T-helper 2 cell treated with Interferon-gamma antibody and Interleukin-4, amounts not matched to agents 5 μg/mL and 100 μg/mL, for 36 hours (primary cell): ENCODE data around the gene ITGA1.

ENCODE experiments used
- DNase-seq: peaks from one replicate; pipeline ENCODE4 v3.0.0; 2021; ENCODE audit warnings: low spot score
- H3K27ac Mint-ChIP-seq: one replicate; pipeline ENCODE4 v1.8.0; 2021; ENCODE audit warnings: mild to moderate bottlenecking, mixed read lengths
- H3K27me3 Mint-ChIP-seq: one replicate; pipeline ENCODE4 v1.8.0; 2021; ENCODE audit warnings: low read depth, mixed read lengths
- H3K36me3 Mint-ChIP-seq: one replicate; pipeline ENCODE4 v1.8.0; 2021; ENCODE audit warnings: low read depth, mixed read lengths
- H3K4me1 Mint-ChIP-seq: one replicate; pipeline ENCODE4 v1.8.0; 2021; ENCODE audit warnings: low read depth, mixed read lengths
- H3K4me3 Mint-ChIP-seq: one replicate; pipeline ENCODE4 v1.8.0; 2022; ENCODE audit warnings: mild to moderate bottlenecking, moderate library complexity, mixed read lengths
- H3K9me3 Mint-ChIP-seq: one replicate; pipeline ENCODE4 v1.8.0; 2021; ENCODE audit warnings: mixed read lengths

Gene ITGA1

DNA sequence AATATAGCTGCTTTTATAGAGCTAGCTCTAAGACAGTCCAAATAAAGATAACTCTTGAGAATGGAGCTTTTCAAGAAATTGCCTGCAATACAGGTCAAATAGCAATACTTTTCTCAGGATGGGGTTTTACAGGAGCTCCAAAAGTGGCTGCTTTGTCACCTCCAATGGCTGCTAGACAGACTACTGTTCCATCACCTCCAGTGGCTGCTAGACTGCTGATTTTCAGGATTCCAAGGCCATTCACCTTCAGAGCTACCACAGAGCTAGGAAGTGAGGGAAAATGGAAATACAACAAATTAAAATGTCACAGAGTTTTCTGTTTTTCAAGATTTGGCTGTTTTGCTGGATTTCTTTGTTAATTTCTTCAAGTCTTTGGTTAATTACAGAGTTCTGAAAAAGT, 8.5 kb upstream of the ITGA1 start:
- Mint-ChIP-seq H3K27ac (no peak overlapping the region), H3K4me3 (no peak overlapping the region), H3K36me3 (peaks cover 5% of the 10 kb centered on the region), H3K27me3 (peaks cover 13% of the 10 kb centered on the region), H3K4me1 (peaks cover 17% of the 10 kb centered on the region), H3K9me3 (no peaks in the 10 kb centered on the region)
- no peak for DNase-seq

GRCh38 chr5:52783226-52783959, 4.3 kb upstream of the ITGA1 start:
- peaks cover 31% of the 10 kb centered on the region for H3K27me3 Mint-ChIP-seq
- DNase-seq, result no peak
- H3K36me3 Mint-ChIP-seq, result no peaks in the 10 kb centered on the region
- peaks cover 11% of the 10 kb centered on the region for H3K4me1 Mint-ChIP-seq
- no peaks in the 10 kb centered on the region for H3K9me3 Mint-ChIP-seq
- H3K4me3 Mint-ChIP-seq, result no peak overlapping the region
- H3K27ac Mint-ChIP-seq, result no peak overlapping the region

- H3K27me3 Mint-ChIP-seq, result peaks cover 44% of the 10 kb centered on the region
- H3K36me3 Mint-ChIP-seq, result no peaks in the 10 kb centered on the region
- no peak overlapping the region for H3K27ac Mint-ChIP-seq
- H3K4me1 Mint-ChIP-seq, result peaks cover 14% of the 10 kb centered on the region
- no peaks in the 10 kb centered on the region for H3K9me3 Mint-ChIP-seq
- DNase-seq, result no peak
- H3K4me3 Mint-ChIP-seq, result no peak overlapping the region
Measured at GRCh38 chr5:52784737-52785136, 3.0 kb upstream of the ITGA1 start.

- peaks cover 21% of the 10 kb centered on the region for H3K4me1 Mint-ChIP-seq
- H3K27me3 Mint-ChIP-seq, result peaks cover 49% of the 10 kb centered on the region
- no peak for DNase-seq
- H3K36me3 Mint-ChIP-seq, result no peaks in the 10 kb centered on the region
- no peaks in the 10 kb centered on the region for H3K9me3 Mint-ChIP-seq
- no peak overlapping the region for H3K4me3 Mint-ChIP-seq
- H3K27ac Mint-ChIP-seq, result no peak overlapping the region
Measured at GRCh38 chr5:52786391-52786790, 1.3 kb upstream of the ITGA1 start.

GRCh38 chr5:52786949-52787599, 642 bp upstream of the ITGA1 start:
- H3K36me3 Mint-ChIP-seq, result no peaks in the 10 kb centered on the region
- peak overlapping the region; percentile 83 for H3K4me3 Mint-ChIP-seq
- no peak overlapping the region for H3K27ac Mint-ChIP-seq
- peaks cover 21% of the 10 kb centered on the region for H3K4me1 Mint-ChIP-seq
- H3K9me3 Mint-ChIP-seq, result no peaks in the 10 kb centered on the region
- no peak for DNase-seq
- H3K27me3 Mint-ChIP-seq, result peaks cover 45% of the 10 kb centered on the region

- Mint-ChIP-seq H3K27ac (no peak overlapping the region), H3K4me1 (peaks cover 18% of the 10 kb centered on the region), H3K27me3 (peaks cover 49% of the 10 kb centered on the region), H3K9me3 (no peaks in the 10 kb centered on the region), H3K4me3 (peak overlapping the region; percentile 83), H3K36me3 (no peaks in the 10 kb centered on the region)
- no peak for DNase-seq
Measured at GRCh38 chr5:52788505-52788821, 747 bp downstream of the ITGA1 start.

- no peak for DNase-seq
- no peak overlapping the region for H3K4me3 Mint-ChIP-seq
- no peak overlapping the region for H3K27ac Mint-ChIP-seq
- peaks cover 17% of the 10 kb centered on the region for H3K4me1 Mint-ChIP-seq
- no peaks in the 10 kb centered on the region for H3K36me3 Mint-ChIP-seq
- peaks cover 50% of the 10 kb centered on the region for H3K27me3 Mint-ChIP-seq
- no peaks in the 10 kb centered on the region for H3K9me3 Mint-ChIP-seq
Measured at GRCh38 chr5:52789378-52789777, 1.7 kb downstream of the ITGA1 start.

DNA sequence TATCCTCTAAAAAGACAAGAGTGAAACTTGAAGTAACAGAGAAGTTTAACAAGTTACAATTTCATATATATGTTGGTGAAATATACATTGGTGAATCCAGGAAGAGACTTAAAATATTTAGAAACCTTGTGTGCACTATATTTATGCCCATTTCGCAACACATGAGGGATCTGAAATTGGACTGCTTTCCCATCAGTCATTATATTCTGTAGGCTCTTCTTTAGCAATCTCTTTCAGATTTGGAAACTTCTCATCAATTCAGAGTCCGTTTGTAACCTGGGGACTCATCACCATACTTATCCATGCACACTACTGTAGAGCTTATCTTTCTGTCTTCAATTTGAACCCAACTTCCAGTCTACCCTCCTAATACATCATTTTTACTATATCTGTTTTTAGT, 2.1 kb downstream of the ITGA1 start:
- Mint-ChIP-seq H3K27me3 (peaks cover 52% of the 10 kb centered on the region), H3K4me3 (no peak overlapping the region), H3K36me3 (no peaks in the 10 kb centered on the region)

DNA sequence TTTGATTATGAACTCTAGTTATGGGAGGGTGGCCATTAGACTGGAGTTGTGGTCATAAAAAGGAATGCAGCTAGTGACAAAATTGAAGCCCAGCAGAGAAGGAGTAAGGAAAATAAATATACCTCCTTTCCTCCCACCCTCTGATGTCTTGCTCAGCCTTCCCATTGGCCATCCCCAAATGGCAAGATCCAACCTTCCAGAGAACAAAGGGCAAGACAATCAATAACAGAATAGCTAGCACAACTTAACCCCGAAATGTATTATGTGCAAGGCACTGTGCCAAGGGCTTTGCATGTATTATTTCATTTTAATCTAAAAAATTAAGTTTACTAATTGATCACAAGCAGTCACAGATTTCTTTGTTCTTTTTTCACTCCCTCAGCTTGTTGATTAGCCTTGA, 3.6 kb downstream of the ITGA1 start:
- peaks cover 17% of the 10 kb centered on the region for H3K4me1 Mint-ChIP-seq
- H3K4me3 Mint-ChIP-seq, result no peak overlapping the region
- no peaks in the 10 kb centered on the region for H3K9me3 Mint-ChIP-seq
- no peak for DNase-seq
- no peaks in the 10 kb centered on the region for H3K36me3 Mint-ChIP-seq
- H3K27me3 Mint-ChIP-seq, result peaks cover 48% of the 10 kb centered on the region
- no peak overlapping the region for H3K27ac Mint-ChIP-seq

More for the DNA sequence above, 2.1 kb downstream of the ITGA1 start:
- no peak overlapping the region for H3K27ac Mint-ChIP-seq
- peaks cover 17% of the 10 kb centered on the region for H3K4me1 Mint-ChIP-seq
- no peaks in the 10 kb centered on the region for H3K9me3 Mint-ChIP-seq
- no peak for DNase-seq

DNA sequence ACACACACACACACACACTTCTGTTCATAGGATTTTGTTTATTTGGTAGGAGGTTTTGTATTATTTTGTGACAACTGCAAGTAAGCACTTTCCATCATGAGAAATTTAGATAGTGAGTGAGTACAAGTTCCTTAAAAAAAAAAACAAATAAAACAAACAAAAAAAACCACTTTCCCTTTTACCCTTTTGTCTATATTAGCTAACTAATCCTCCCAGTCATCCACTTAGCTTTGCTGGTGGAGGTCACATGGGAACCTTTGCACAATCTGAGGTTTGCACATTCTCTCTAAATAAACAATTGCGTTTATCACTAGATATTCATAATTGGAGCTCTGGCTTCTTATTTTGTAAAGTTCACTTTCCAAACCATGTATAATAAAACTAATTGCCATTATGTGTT, 6.8 kb downstream of the ITGA1 start:
- H3K4me1 Mint-ChIP-seq, result peaks cover 27% of the 10 kb centered on the region

GRCh38 chr5:52796031-52796430, 8.3 kb downstream of the ITGA1 start:
- Mint-ChIP-seq H3K27me3 (peaks cover 19% of the 10 kb centered on the region), H3K9me3 (no peaks in the 10 kb centered on the region), H3K4me3 (no peak overlapping the region), H3K27ac (no peak overlapping the region), H3K36me3 (peaks cover 10% of the 10 kb centered on the region), H3K4me1 (peaks cover 25% of the 10 kb centered on the region)
- no peak for DNase-seq

More for the DNA sequence above, 6.8 kb downstream of the ITGA1 start:
- H3K27me3 Mint-ChIP-seq, result peaks cover 30% of the 10 kb centered on the region
- H3K4me3 Mint-ChIP-seq, result no peak overlapping the region
- no peak overlapping the region for H3K27ac Mint-ChIP-seq
- H3K9me3 Mint-ChIP-seq, result no peaks in the 10 kb centered on the region
- no peak for DNase-seq
- H3K36me3 Mint-ChIP-seq, result no peaks in the 10 kb centered on the region

- Mint-ChIP-seq H3K27ac (no peak overlapping the region), H3K4me1 (peaks cover 31% of the 10 kb centered on the region)
Measured at GRCh38 chr5:52796516-52797103, 8.9 kb downstream of the ITGA1 start.

DNA sequence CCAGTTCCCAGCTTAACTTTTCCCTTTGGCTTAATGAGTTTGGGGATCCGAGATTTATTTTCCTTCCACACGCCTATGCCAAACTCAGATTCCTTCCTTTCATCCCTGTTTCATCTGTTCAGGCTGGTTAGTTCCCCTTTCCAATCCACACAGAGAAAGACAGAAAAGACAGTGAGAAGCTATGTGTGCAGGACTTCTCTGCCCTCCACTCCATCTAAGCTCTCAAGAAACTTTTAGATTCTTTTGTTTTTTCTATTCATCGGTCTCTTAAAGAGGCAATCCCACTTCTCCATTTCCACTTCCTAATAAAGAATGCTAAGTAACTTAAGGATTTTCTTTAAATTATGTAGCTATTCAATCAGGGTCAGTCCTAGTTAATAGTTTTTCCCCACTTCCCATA, 11.2 kb downstream of the ITGA1 start:
- H3K4me3 Mint-ChIP-seq, result peak overlapping the region; percentile 98
- no peak for DNase-seq
- peaks cover 11% of the 10 kb centered on the region for H3K27me3 Mint-ChIP-seq
- peak overlapping the region; percentile 97 for H3K27ac Mint-ChIP-seq
- peaks cover 27% of the 10 kb centered on the region for H3K36me3 Mint-ChIP-seq
- peaks cover 41% of the 10 kb centered on the region for H3K4me1 Mint-ChIP-seq
- H3K9me3 Mint-ChIP-seq, result no peaks in the 10 kb centered on the region

More at GRCh38 chr5:52796516-52797103, 8.9 kb downstream of the ITGA1 start:
- Mint-ChIP-seq H3K4me3 (no peak overlapping the region), H3K9me3 (no peaks in the 10 kb centered on the region), H3K36me3 (peaks cover 16% of the 10 kb centered on the region), H3K27me3 (peaks cover 19% of the 10 kb centered on the region)
- DNase-seq, result no peak

DNA sequence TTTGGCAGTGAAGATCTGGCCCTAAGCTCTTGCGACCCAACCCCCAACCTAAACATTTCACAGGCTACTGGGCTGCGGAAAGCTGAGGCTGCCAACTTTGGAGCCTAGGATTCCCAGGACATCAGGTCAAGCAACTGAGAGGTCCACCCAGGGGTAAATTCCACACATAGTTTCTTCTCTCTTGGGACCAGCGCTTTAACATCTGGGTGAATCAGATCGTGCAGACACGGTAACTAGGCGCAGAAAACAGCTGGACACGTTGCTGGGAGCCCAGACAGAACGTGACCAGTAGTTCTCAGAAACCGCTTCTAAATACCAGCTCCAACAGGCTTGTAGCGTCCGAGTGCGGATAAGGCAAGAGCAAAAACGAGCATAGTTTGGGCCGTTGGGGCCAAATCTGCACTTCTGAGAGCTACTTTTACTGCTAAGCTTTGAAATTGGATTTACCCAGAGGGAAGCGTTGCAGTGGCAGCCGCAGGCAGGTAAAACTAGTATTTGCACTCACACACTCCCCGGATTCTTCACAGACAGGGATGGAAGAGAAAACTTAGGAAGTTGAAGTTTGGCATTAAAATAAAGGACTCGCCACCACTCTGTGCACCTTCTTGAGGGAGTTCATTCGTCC, 11.8 kb downstream of the ITGA1 start:
- Mint-ChIP-seq H3K4me3 (peak overlapping the region; percentile 98), H3K27ac (peak overlapping the region; percentile 97), H3K9me3 (no peaks in the 10 kb centered on the region), H3K27me3 (peaks cover 9% of the 10 kb centered on the region), H3K36me3 (peaks cover 31% of the 10 kb centered on the region), H3K4me1 (peaks cover 45% of the 10 kb centered on the region)
- no peak for DNase-seq
